ENCODE results near the gene PKP3.

Gene PKP3

DNA sequence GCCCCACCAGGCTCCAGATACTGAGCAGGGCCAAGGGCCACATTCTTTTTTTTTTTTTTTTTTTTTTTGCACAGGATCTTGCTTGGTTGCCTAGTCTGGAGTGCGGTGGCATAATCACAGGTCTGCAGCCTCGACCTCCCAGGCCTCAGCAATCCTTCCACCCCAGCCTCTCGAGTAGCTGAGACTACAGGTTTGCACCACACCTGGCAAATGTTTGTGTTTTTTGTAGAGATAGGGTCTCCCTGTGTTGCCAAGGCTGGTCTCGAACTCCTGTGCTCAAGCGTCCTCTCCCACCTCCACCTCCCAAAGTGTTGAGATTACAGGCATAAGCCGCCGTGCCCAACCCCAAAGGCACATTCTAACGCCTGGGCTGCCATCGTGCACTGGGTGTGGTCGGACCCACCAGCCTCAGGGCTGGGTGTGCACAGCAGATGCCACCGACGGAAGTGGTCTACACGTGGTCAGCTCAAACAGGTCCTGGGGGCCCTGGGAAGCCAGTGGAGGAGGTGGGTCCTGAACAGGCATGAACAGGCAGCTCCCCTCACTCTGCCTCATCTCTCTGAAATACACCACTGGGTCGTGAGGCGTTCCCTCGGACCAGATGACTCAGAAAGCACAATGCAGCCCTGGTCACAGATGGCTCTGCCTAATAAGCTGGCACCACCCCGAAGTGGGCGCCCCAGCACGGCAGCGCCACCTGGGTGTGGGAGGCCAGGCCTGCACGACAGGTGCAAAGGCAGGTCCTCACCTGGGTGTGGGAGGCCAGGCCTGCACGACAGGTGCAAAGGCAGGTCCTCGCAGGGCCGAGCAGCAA is 29.9 kb upstream of the PKP3 start:
- no peak for DNase-seq

DNA sequence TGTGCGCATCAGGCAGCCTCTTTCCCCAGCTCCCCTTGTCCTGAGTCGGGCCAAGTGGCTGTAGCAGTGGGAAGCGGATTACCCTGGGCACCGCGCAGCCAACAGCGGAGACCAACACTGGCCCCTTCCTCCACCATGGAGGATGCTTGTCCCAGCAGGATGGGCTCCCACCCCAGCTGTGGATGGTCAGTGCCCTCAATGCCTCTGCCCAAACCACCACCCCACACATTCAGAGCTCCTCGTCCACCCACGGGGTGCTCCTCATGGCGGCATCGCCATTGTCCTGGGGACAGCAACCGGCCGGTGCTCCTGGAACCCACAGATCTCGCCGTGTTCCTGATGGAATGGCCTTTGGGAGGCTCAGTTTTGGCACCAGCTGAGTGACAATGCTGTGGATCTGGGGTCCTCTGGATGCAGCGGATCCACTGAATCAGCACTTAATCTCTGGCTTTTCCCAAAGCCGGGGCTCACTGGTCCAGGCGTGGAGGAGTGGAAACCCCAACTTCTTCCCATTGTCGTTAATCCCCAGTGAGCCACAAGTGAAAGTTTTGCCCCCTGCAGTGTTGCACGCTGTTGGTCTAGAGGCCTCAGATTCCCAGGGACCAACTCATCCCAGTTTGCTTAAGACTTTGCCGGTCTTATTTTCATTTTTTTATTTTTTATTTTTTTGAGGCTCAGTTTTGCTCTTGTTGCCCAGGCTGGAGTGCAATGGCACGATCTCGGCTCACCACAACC is 28.9 kb upstream of the PKP3 start:
- DNase-seq, result no peak

DNA sequence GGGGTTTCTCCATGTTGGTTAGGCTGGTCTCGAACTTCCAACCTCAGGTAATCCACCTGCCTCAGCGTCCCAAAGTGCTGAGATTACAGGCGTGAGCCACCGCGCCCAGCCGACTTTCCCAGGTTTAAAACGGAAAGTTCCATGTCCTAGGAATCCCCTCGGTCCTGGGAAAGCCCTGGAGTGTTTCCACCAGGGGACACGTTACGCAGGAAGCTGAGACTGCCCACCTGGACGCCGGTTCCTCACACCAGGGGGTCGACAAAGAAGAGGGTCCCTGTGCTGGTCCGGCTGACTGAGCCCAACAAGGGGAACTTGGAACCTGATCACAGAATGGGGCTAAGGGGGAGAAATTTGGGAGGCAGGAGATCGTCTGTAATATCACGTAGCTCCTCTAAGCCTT is 28.2 kb upstream of the PKP3 start:
- DNase-seq, result no peak

DNA sequence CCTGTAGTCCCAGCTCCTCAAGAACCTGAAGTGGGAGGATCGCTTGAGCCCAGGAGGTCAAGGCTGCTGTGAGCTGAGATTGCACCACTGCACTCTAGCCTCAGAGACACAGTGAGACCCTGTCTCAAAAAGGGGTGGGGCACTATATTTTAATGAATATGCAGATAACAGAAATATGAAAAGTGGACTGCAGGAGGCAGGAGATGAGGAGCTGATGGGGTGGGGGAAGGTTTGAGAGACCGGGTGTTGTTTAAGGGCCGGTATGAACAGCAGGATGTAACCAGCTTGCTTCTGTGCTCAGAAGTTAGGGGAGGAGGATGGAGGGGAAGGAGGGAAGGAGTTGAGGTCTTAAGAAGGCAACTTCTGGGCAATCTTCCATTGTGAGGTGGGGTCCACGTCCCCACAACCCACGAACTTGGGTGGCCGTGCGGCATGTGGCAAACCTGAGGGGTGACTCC is 26.0 kb upstream of the PKP3 start:
- no peak for DNase-seq

DNA sequence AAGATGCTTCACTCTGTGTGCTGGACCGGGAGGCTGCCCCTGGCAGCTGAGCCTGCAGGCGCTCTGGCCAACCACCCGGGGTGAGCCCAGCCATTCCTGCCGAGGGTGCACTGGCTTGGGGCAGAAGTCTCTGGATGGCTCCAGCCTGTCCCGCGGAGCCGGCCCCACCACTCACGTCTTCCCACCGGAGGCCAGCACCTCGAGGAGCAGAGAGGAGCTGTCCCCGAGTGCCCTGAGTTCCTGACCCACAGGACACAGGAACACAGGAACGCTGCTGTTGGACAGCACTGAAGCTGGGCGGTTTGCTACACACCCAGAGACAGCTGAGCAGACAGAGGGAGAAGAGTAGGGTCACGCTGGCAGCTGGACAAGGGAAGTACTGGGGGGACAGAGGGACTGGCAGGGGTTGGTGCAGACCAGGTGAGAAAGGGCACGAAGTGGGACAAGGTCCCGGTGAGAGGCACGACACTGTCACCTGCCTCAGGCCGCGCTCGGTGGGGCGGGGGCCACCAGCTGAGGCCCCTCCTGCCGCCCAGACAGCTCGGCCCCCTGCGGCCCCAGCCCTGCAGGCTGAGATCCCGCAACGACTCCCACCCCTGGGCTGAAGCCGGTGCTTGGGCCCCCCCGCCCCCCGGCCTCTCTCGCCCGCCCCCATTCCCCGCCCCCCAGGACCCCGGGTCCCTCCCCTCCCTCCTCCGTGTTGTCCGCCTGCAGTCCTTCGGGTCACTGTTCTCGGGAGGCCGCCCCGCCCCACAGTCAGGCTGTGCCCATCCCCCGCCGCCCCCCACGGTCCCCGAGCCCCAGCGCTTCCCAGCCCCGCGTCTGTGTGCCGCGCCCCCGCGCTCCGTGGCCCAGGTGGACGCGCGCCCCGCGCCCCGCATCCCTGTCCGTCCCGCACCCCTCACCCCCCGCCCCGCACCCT is 25.3 kb upstream of the PKP3 start:
- DNase-seq, result no peak

DNA sequence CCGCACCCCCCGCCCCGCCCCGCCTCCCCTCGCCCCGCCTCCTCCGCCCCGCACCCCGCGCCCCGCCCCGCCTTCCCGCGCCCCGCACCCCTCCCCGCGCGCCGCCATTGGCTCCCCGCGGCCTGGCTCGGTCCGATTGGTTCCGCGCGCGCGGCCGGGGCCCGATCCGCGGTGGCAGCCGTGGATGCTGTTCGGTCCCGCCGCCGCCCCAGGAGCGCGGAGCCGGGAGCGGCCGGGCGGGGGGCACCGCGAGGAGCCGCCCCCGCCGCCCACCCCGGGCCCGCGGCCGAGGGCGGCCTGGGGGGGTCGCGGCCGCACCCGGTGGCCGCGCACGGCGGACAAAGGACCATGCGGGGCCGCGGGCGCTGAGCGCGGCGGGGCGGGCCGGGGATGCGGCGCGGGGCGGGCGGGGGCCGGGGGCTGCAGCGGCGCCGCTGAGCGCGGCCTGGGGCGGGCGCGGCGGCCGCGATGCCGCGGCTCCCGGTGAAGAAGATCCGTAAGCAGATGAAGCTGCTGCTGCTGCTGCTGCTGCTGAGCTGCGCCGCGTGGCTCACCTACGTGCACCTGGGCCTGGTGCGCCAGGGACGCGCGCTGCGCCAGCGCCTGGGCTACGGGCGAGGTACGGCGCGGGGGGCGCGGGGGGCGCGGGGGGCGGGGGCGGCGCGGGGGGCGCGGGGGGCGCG is 24.5 kb upstream of the PKP3 start, which contains the start of gene B4GALNT4:
Gene B4GALNT4, plus strand, starts transcription at position 164 of the 683 bp plus-strand sequence. Its CDS starts 305 bp downstream, at position 469.
- no peak for DNase-seq

DNA sequence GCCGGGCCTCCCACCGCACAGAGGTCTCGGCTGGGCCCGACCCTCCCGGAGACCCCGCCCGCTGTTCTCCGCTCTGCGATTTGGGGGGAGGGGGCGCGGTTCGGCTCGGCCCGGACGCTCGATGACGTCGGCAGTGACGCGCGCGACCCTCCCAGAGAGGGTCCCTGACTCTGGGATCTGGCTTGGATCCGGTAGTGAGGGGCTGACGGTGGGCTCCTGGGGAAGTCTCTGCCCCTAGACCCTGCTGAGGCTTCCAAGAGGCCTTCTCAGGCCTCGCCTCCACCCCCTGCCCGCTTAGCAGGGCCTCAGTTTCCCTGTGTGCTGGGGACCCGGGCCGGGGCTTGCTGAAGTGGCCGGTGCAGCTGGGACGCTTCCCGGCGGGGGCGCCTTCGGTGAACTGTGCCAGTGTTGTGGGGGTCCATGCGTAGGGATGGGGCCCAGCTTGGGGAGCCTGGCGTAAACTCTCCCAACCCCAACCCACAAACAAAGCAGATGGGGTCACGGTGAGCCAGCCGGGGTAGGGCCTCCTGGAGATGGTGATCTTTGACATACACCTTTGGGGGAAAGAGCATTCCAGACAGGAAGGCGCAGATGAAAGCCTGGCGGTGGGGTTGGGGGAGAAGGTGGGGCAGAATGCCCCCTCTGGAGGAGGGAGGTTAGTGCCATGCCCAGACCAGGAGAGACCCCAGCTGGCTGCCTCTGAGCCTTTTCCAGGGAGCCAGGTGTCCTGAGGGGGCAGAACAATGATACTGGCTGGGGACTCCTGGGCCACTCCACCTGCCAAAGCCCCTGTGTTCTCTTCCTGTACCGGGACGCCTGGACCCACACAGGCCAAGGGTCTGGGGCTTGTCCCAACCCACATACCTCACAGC is 23.7 kb upstream of the PKP3 start:
- DNase-seq, result no peak

DNA sequence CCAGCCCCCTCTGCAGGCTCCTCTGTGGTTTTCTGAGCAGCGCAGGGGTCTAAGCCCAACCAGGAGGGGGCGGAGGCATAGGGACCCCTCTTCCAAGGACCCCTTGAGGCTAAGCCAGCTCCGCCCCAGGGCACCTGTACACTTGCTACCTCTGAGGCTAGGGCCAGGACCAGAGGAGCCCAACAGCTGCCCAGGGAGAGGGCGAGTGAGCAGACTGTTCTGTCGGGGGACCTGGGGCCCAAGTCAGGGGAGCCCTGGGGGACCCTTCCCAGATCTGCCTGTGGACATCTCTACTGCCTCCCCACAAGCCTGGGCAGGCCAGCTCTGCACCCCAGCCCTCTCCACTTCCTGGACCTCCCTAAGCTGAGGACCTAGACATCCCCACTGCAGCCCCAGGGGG is 23.0 kb upstream of the PKP3 start:
- DNase-seq, result no peak

DNA sequence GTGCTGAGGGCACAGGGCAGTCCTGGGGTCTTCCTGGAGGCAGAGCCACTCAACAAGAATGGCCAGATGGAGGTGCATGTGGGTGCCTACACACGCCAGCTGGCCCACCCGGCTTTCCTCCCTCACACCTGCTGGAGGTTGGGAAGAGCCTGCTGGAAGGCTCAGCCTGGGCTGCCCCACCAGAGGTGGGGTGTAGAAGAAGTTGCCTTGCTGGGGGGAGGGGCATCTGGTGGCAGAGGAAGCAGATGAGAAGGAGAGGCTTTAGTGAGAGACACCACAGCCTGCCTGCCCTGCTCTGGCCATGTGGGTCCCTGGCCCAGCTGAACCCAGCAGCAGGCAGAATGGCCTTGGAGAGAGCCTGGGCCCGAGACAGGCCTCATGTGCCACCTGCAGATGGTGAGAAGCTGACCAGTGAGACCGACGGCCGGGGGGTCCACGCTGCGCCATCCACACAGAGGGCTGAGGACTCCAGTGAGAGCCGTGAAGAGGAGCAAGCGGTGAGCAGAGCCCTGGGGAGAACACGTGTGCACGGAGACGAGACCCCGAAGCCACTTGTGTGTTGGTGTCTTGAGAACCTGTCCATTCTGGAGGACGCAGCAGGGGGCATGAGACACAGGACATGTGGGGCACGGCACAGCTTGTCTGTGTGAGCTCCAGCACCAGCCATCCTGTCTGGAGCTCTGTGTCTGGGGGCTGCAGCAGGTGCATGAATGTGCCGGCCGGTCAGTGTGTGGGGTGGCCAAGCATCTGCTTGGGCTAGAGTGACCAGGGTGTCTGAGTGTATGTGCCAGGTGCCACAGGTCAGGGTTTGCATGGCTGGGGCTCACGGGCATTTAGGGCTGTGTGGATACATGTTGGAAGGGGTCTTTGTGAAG is 22.1 kb upstream of the PKP3 start:
- DNase-seq, result no peak

DNA sequence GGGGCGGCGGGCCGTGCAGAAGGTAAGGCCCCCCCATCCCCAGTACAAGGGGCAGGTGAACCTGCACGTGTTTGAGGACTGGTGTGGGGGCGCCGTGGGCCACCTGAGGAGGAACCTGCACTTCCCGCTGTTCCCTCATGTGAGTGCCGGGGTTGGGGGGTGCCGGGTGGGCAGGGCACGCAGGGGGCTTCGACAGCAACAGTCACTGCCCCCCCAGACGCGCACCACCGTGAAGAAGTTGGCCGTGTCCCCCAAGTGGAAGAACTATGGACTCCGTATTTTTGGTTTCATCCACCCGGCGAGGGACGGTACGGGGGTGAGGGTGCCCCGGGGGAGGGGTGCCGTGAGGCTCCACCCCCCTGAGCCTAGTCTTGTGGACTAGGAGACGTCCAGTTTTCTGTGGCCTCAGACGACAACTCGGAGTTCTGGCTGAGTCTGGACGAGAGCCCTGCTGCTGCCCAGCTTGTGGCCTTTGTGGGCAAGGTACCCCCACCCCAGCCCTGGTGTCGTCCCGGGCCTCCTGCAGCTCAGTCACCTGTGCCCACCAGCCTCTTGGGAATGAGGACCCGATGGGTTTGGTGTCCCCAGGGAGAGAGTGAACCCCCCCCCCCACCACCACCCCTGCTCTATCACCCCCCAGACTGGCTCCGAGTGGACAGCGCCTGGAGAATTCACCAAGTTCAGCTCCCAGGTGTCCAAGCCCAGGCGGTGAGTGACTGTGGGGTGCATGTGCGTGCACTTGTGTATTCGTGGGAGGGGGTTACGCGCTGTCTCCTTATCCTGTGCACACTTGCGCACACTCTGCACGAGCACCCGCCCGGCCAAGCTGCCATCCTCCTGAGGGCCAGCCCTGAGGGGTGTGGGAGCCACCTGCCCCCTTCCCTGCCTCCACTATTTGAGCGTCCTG is 20.9 kb upstream of the PKP3 start:
- DNase-seq, result no peak

DNA sequence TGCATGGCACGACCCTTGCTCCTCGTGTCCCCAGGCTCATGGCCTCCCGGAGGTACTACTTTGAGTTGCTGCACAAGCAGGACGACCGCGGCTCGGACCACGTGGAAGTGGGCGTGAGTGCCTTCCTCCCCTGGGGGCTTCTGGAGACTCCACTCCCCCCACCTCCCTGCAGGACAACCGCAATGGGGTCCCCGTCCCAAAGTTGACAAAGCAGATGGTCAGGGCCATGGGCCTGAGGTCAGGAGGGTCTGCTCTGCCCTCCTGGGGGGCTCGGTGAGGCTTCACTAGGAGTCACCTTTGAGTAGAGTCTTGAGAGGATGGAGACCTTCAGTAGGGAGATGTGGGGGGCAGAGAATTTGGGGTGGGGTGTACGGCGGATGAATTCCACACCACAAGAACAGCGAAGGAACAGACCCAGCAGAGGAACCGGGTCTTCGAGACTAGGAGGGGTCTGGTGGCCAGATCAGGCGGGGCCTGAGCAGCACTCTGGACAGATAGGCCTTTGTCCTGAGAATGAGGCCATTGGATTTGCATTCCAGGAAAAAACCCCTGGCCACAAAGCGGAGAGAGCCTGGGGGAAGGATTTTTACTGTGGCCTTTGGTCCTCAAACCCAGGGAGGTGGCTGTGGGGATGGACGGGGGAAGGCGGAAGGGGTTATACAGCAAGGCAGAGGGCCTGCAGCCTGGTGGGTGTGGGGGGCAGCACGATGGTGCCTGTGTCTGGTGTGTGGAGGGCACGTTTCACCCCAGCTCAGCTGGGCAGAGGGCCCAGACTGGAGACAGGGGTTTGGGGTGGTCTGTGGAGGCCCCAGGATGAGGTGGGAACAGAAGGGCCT is 20.1 kb upstream of the PKP3 start:
- DNase-seq, result no peak

DNA sequence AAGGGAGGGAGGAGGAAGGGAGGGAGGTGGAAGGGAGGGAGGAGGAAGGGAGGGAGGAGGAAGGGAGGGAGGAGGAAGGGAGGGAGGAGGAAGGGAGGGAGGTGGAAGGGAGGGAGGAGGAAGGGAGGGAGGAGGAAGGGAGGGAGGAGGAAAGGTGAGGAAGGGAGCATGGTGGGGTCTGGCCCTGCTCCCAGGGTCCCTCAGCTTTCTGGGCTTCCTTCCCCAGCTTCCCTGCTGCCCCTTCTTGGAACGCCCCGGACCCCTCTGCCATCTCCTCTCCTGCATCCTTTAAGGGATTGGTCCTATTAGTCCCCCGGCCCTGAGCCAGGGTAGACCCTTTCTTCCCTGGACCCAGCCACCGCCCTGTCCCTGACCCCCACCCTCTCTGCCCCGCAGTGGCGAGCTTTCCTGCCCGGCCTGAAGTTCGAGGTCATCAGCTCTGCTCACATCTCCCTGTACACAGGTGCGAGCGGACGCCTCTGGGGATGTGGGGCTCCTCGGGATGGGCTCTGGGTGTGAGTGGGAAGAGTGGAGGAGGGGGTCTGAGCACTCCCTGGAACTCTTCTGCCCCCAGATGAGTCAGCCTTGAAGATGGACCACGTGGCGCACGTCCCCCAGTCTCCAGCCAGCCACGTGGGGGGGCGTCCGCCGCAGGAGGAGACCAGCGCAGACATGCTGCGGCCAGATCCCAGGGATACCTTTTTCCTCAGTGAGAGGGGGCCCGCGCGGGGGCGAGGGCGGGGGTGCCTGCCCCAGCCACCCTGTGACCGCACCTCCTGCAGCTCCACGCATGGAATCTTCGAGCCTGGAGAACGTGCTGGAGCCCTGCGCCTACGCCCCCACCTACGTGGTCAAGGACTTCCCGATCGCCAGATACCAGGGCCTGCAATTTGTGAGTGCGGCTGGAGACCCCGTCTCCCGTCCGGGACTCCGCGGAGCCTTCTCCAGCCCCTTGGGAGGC is 18.7 kb upstream of the PKP3 start:
- DNase-seq, result no peak

DNA sequence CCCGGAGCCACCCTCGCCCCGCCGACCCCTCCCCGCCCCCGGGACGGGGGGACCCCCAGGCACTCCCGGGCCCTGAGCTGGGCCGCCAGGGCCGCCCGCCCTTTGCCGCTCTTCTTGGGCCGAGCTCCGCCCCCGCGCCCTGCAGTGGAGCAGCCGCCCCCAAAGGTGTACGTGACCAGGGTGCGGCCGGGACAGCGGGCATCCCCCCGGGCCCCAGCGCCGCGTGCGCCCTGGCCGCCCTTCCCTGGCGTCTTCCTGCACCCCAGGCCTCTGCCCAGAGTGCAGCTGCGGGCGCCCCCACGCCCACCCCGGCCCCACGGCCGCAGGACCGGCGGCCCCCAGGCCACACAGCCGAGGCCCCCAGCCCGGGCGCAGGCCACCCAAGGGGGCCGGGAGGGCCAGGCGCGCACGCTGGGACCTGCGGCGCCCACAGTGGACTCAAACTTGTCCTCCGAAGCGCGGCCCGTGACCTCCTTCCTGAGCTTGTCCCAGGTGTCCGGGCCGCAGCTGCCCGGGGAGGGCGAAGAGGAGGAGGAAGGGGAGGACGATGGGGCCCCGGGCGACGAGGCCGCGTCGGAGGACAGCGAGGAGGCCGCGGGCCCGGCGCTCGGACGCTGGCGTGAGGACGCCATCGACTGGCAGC is 17.4 kb upstream of the PKP3 start:
- DNase-seq, result no peak

DNA sequence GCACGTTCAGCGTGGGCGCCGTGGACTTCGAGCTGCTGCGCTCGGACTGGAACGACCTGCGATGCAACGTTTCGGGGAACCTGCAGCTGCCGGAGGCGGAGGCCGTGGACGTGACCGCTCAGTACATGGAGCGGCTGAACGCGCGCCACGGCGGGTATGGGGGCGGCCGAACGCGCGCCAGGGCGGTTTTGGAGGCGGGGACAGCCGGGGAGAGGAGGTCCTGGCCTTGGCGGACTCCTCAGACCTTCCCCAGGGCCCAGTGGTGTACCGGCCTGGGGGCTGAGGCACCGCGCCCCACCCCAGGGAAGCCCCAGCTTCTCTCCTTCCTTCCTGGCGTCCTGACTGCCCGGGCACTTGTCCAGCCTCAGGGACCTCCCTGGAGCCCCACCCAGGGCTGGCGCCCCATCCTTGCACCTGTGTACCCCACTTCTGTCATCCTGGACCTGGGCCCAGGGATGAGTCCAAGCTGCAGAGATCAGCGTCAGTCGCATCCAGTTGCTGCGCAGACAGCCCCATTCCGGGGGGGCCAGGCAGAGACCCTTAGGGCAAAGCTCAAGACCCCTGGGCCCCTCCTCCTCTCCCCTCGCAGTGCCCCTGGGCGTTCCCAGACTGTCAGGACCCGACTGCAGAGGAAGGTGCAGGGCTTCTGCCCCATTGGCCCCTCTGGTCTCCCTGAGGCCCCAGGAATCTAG is 16.7 kb upstream of the PKP3 start:
- no peak for DNase-seq

DNA sequence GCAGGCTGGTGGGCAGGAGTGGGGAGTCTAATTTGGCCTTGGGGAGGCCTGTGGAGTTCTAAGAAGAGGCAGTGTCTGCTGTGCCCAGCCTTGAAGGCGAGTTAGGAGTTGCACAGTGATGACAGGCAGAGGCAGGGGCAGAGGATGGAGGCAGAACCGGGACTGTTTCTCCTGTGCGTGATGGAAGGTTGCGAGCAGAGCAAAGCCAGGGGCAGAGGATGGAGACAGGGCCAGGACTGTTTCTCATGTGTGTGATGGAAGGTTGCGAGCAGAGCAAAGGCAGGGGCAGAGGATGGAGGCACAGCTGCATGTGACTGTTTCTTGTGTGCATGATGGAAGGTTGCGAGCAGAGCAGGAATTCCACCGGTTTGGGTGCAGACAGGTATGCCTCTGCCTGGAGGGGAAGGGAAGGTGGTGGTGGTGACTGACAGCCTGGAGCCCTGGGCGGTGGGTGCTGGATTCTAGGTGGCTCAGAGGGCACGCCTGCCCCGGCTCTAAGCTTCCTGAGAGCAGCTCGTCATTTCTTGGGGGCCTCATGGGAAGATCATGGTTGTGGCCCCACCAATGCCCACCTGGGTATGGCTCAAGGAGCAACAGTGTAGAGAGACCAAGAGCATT is 16.0 kb upstream of the PKP3 start:
- no peak for DNase-seq
